OCI-LY3 (cell line): ENCODE measurements around the gene BANP.

Source experiments
- EZH2phosphoT487 ChIP-seq: fragments of 200-600 bp; shearing (Covaris generic); IDR thresholded peaks from 2 replicates; pipeline ENCODE4 v1.6.1; 2018; ENCODE audit warnings: antibody characterized with exemption, mixed run types, low read depth
- TF ChIP-seq, protein P1 (sequence below): fragments of 200-600, 300-600 bp; sonication (generic); IDR thresholded peaks from 2 replicates; pipeline ENCODE4 v1.5.1; 2014; ENCODE audit warnings: antibody characterized with exemption, low read length, low read depth

DNA sequence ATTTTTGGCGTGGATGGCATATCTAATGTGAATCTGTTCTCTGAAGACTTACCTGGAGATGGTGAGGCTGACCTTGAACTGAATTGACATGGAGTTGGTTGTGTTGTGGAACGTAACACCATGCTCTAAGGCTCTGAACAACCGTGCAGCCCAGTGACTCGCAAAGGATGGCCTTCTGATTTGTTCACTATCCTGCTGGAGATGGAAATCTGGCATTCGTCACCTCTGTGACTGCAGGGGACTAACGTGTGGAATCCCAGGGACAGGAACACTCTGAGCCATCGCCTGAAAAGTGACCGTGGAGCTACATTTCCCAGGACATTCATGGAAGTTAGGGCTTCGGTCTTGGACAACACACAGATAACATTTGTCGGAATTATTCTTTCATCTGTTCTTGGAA lies 61.1 kb downstream of the BANP start:
- TF ChIP-seq, protein P1, sequence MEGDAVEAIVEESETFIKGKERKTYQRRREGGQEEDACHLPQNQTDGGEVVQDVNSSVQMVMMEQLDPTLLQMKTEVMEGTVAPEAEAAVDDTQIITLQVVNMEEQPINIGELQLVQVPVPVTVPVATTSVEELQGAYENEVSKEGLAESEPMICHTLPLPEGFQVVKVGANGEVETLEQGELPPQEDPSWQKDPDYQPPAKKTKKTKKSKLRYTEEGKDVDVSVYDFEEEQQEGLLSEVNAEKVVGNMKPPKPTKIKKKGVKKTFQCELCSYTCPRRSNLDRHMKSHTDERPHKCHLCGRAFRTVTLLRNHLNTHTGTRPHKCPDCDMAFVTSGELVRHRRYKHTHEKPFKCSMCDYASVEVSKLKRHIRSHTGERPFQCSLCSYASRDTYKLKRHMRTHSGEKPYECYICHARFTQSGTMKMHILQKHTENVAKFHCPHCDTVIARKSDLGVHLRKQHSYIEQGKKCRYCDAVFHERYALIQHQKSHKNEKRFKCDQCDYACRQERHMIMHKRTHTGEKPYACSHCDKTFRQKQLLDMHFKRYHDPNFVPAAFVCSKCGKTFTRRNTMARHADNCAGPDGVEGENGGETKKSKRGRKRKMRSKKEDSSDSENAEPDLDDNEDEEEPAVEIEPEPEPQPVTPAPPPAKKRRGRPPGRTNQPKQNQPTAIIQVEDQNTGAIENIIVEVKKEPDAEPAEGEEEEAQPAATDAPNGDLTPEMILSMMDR = no peak
- TF ChIP-seq EZH2phosphoT487 = no peak
